GM13976 (cell line): Measurements from ENCODE around the gene APOM.
A peak's percentile ranks its signal among the peaks of the same experiment; 100 is the strongest.

ENCODE experiments used
- DNase-seq: peaks from one replicate; pipeline ENCODE4 v3.0.0; 2012; ENCODE audit warnings: low spot score
- CTCF ChIP-seq: IDR thresholded peaks from 2 replicates; pipeline ENCODE4 v1.5.1; 2012; ENCODE audit warnings: borderline replicate concordance, mild to moderate bottlenecking; ENCODE audit not compliant: insufficient read depth; ENCODE audit errors: extremely low read depth, missing control alignments, control extremely low read depth
- in situ Hi-C: fragments of 300-500 bp; cut with MboI; formaldehyde crosslinking; loops from one replicate; pipeline ENCODE4 v1.12.0; 2022; ENCODE audit warnings: low sequenced_read_pairs, mixed read lengths, inconsistent platforms; ENCODE audit not compliant: unreplicated experiment

The APOM gene

GRCh38 chr6:31655349-31656237 lies at the start of gene APOM:
Gene APOM, plus strand, starts transcription at chr6:31655894. Its CDS starts 73 bp downstream, at chr6:31655967.
- DNase-seq: no peak
- in situ Hi-C loops: no loop called here
- no peak for TF ChIP-seq CTCF

- DNase-seq: no peak
- in situ Hi-C loops: no loop called here
Measured at GRCh38 chr6:31607317-31607716, 48.4 kb upstream of the APOM start.

DNA sequence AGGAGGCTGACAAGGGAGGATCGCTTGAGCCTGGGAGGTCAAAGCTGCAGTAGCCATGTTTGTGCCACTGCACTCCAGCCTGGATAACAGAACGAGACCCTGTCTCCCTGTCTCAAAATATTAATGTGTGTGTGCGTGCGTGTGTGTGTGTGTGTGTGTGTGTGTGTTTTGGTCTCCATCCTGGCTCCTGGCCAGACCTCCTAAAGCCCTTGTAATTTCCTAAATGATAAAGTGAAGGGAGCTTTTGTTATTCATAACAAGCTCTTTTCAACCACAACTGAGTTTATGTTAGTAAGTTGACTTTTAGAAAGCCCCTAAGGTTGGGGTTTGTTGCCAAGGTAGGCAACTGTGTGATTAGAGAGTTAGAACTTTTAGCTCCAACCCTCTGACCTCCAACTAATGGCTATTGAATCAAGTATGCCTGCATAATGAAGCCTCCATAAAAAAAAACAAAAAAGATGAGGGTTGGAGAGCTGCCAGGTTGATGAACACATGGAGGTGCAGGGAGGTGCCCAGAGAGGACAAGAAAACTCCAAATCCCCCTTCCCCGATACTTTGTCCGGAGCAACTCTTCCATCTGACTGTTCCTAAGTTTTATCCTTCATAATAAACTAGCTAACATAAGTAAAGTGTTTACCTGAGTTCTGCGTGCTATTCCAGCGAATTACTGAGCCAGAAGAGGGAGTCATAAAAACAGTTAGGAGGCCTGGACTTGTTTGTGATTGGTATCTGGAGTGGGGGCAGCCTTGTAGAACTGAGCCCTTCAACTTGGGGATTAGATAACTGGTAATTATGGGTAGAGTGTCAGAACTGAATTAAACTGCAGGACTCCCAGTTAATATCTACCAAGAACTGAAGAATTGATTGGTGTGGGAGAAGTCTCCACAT lies 45.9 kb upstream of the APOM start:
- no peak for TF ChIP-seq CTCF
- in situ Hi-C loops: no loop called here
- DNase-seq: no peak

More at GRCh38 chr6:31607317-31607716, 48.4 kb upstream of the APOM start:
- TF ChIP-seq CTCF: no peak

GRCh38 chr6:31610968-31611367 lies 44.7 kb upstream of the APOM start:
- in situ Hi-C loops: no loop called here
- no peak for DNase-seq
- TF ChIP-seq CTCF: no peak

- no peak for TF ChIP-seq CTCF
- peak; percentile 75 for DNase-seq
- in situ Hi-C loops: no loop called here
Measured at GRCh38 chr6:31614075-31614619, 41.5 kb upstream of the APOM start.
